ENCODE results near the gene ZNF638.
"Not testable (repeated sequence)": the region's sequence is repeated elsewhere in the genome, so short reads cannot be mapped to it uniquely, and the experiment has no call there.

ZNF638 gene

GRCh38 chr2:71331581-71332434 is at the start of gene ZNF638:
Gene ZNF638 (plus strand): TSS chr2:71331782. CDS start chr2:71348955, 17,173 bp downstream.
- peak; percentile 85 to 92 for DNase-seq (ENCODE audit: low read depth in 2 of 2)

- DNase-seq (ENCODE audit: low read depth in 2 of 2) = no peak
Observed at GRCh38 chr2:71281950-71282349, 49.6 kb upstream of the ZNF638 start.

- DNase-seq (ENCODE audit: low read depth in 2 of 2) = no peak
Observed at GRCh38 chr2:71282493-71282892, 49.1 kb upstream of the ZNF638 start.

- no peak for DNase-seq (ENCODE audit: low read depth in 2 of 2)
Observed at GRCh38 chr2:71283131-71283530, 48.5 kb upstream of the ZNF638 start.

GRCh38 chr2:71285706-71286105 is 45.9 kb upstream of the ZNF638 start:
- no peak for DNase-seq (ENCODE audit: low read depth in 2 of 2)

- no peak for DNase-seq (ENCODE audit: low read depth in 2 of 2)
Observed at GRCh38 chr2:71291398-71291797, 40.2 kb upstream of the ZNF638 start.

GRCh38 chr2:71292159-71292558 is 39.4 kb upstream of the ZNF638 start:
- no peak for DNase-seq (ENCODE audit: low read depth in 2 of 2)

GRCh38 chr2:71298914-71299313 is 32.7 kb upstream of the ZNF638 start:
- no peak for DNase-seq (ENCODE audit: low read depth in 2 of 2)

- no peak for DNase-seq (ENCODE audit: low read depth in 2 of 2)
Observed at GRCh38 chr2:71299507-71299906, 32.1 kb upstream of the ZNF638 start.

GRCh38 chr2:71303849-71304248 is 27.7 kb upstream of the ZNF638 start:
- no peak for DNase-seq (ENCODE audit: low read depth in 2 of 2)

- DNase-seq (ENCODE audit: low read depth in 2 of 2) = no peak
Observed at GRCh38 chr2:71306762-71307161, 24.8 kb upstream of the ZNF638 start.

- no peak for DNase-seq (ENCODE audit: low read depth in 2 of 2)
Observed at GRCh38 chr2:71313016-71313766, 18.4 kb upstream of the ZNF638 start.

GRCh38 chr2:71317060-71317459 is 14.5 kb upstream of the ZNF638 start:
- no peak for DNase-seq (ENCODE audit: low read depth in 2 of 2)

GRCh38 chr2:71317900-71318299 is 13.7 kb upstream of the ZNF638 start:
- DNase-seq (ENCODE audit: low read depth in 2 of 2) = not testable (repeated sequence)

- no peak for DNase-seq (ENCODE audit: low read depth in 2 of 2)
Observed at GRCh38 chr2:71323386-71323785, 8.2 kb upstream of the ZNF638 start.

GRCh38 chr2:71326968-71327367 is 4.6 kb upstream of the ZNF638 start:
- no peak for DNase-seq (ENCODE audit: low read depth in 2 of 2)

- DNase-seq (ENCODE audit: low read depth in 2 of 2) = no peak
Observed at GRCh38 chr2:71327916-71328315, 3.7 kb upstream of the ZNF638 start.

- no peak for DNase-seq (ENCODE audit: low read depth in 2 of 2)
Observed at GRCh38 chr2:71330155-71330554, 1.4 kb upstream of the ZNF638 start.

- DNase-seq (ENCODE audit: low read depth in 2 of 2) = no peak
Observed at GRCh38 chr2:71330585-71331330, 824 bp upstream of the ZNF638 start.

GRCh38 chr2:71331331-71331580 is 326 bp upstream of the ZNF638 start:
- peak in 1 of 2 donors; percentile 5 for DNase-seq (ENCODE audit: low read depth in 2 of 2)

- no peak for DNase-seq (ENCODE audit: low read depth in 2 of 2)
Observed at GRCh38 chr2:71332435-71332796, 834 bp downstream of the ZNF638 start.

GRCh38 chr2:71333619-71334018 is 2.0 kb downstream of the ZNF638 start:
- no peak for DNase-seq (ENCODE audit: low read depth in 2 of 2)

- no peak for DNase-seq (ENCODE audit: low read depth in 2 of 2)
Observed at GRCh38 chr2:71336384-71336783, 4.8 kb downstream of the ZNF638 start.

Measured in stimulated activated CD8-positive, alpha-beta memory T cell treated with anti-CD3 and anti-CD28 coated beads, Interleukin-2, amount 100 ng/mL, for 48 hours (primary cell).